D721Med (cell line): Measurements from ENCODE around the gene PLA2R1.
"Not testable (repeated sequence)": the region's sequence is repeated elsewhere in the genome, so short reads cannot be mapped to it uniquely, and the experiment has no call there.

Experiments
- DNase-seq: peaks from one replicate; pipeline ENCODE4 v3.0.0; 2011; ENCODE audit warnings: low spot score; ENCODE audit not compliant: insufficient read length
- FAIRE-seq: peaks from 2 replicates; lab custom pipeline; 2011; peaks lifted over from hg19 to GRCh38; lab: Jason Lieb, UNC
- CTCF ChIP-seq: IDR thresholded peaks from 2 replicates; pipeline ENCODE4 v1.5.1; 2012; ENCODE audit warnings: mild to moderate bottlenecking, control low read depth; ENCODE audit not compliant: insufficient read depth; ENCODE audit errors: missing control alignments

Gene PLA2R1

DNA sequence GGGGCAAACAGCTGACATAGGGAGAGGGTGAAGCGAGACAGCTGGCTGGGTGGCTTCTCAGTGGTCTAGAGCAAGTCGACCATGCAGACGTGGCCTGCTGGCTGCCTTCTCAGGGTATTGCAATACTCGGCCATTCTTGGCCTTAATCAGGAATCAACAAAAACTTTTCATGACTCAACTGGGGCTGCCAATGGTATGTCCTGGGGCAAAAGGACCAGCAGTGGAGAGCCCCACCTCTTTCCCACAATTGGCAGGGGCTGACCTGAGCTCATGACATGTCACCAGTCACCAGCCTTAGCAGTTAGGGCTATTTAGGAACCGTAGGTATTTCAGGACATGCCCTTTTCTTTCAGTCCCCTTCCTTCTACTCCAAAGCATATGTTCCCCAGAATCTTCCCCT lies 19.1 kb downstream of the PLA2R1 start:
- no peak for FAIRE-seq
- DNase-seq, result no peak
- no peak for TF ChIP-seq CTCF

DNA sequence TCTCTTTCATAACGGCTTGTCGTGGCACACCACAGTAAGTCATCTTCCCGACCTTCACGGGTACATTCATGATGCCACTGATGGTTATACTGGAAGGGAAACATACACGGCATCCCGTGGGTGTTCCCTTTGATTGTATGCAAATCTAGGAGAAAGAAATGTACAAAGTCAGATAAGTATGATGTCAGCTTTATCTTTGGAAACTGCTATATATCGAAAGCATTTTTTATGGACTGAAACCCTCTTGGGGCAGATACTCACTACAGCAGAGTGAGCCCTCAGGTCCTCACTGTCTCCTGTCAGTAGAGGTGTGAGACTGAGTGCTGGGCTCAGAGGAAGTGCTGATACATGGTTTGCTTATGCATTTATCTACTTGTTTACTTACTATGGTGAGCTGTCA lies 20.4 kb downstream of the PLA2R1 start:
- FAIRE-seq (no peak), DNase-seq (no peak)
- no peak for TF ChIP-seq CTCF

- TF ChIP-seq CTCF, result no peak
- no peak for FAIRE-seq
- DNase-seq, result no peak
These were observed 21.3 kb downstream of the PLA2R1 start for GRCh38 chr2:160041091-160041490.

- FAIRE-seq, result no peak
- TF ChIP-seq CTCF, result no peak
- no peak for DNase-seq
These were observed 23.1 kb downstream of the PLA2R1 start for GRCh38 chr2:160039166-160039903.

DNA sequence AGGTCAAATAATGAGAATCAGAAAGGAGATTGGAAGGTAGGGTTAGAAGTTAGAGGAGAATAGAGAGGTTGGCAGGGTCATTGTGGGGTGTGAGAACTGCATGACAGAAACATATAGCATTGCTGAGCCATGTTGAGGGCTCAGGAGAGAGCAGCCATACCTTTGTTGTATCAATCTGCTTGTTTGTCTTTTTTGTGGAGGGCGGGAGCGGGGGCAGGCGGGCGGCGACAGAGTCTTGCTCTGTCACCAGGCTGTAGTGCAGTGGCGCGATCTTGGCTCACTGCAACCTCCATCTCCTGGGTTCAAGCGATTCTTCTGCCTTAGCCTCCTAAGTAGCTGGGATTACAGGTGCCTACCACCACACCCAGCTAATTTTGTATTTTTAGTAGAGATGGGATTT lies 23.8 kb downstream of the PLA2R1 start:
- FAIRE-seq, DNase-seq: not testable (repeated sequence)

GRCh38 chr2:160036736-160037135 lies 25.7 kb downstream of the PLA2R1 start:
- FAIRE-seq (no peak), DNase-seq (no peak)
- TF ChIP-seq CTCF, result no peak

DNA sequence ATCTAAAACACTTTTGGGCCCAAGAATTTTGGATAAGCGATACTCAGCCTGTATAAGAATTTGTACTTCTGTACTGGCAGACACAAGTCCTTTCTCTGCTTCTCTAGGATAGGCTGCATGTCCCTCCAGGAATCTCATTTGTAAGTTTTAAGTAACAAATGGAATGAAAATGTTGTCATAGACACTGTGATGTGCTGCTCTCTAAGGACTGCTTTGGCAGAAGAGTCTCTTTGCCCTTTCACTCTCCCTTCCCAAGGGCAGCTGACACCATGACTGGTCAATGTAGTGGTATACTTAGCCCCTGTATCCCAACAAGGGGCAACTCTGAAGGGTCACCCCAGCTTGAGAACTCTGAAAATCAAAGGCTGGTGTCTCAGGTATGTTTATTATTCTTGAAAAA lies 27.3 kb downstream of the PLA2R1 start:
- TF ChIP-seq CTCF, result no peak
- DNase-seq (no peak), FAIRE-seq (no peak)
